Parathyroid adenoma (tissue), 2 donors: Measurements from ENCODE around the gene CAPZA1.

Experiments
- H2AFZ ChIP-seq: fragments of 300-600 bp; sonication (generic); one replicate; pipeline ENCODE4 v1.7.0; 2017; ENCODE audit warnings: antibody characterized with exemption, mild to moderate bottlenecking
- H3K27ac ChIP-seq: fragments of 300-600 bp; sonication (generic); one replicate; pipeline ENCODE4 v1.7.0; 2017
- H3K27me3 ChIP-seq: fragments of 300-600 bp; sonication (generic); one replicate; pipeline ENCODE4 v1.7.0; 2017; ENCODE audit warnings: low read length; ENCODE audit not compliant: control insufficient read depth, insufficient read depth
- H3K36me3 ChIP-seq: fragments of 300-600 bp; sonication (generic); one replicate; pipeline ENCODE4 v1.7.0; 2017; ENCODE audit warnings: low read length; ENCODE audit not compliant: control insufficient read depth, insufficient read depth
- H3K4me1 ChIP-seq: fragments of 300-600 bp; sonication (generic); one replicate; pipeline ENCODE4 v1.7.0; 2017; ENCODE audit warnings: control low read depth
- H3K4me2 ChIP-seq: fragments of 300-600 bp; sonication (generic); one replicate; pipeline ENCODE4 v1.7.0; 2017; ENCODE audit warnings: low read length
- H3K4me3 ChIP-seq: fragments of 300-600 bp; sonication (generic); one replicate; pipeline ENCODE4 v1.7.0; 2017; ENCODE audit warnings: low read depth, low read length
- H3K79me2 ChIP-seq: fragments of 300-600 bp; sonication (generic); one replicate; pipeline ENCODE4 v1.7.0; 2017; ENCODE audit warnings: control low read depth
- H3K9ac ChIP-seq: fragments of 300-600 bp; sonication (generic); one replicate; pipeline ENCODE4 v1.7.0; 2017; ENCODE audit warnings: mild to moderate bottlenecking
- H3K9me3 ChIP-seq: fragments of 300-600 bp; sonication (generic); one replicate; pipeline ENCODE4 v1.7.0; 2017; ENCODE audit warnings: low read length; ENCODE audit not compliant: control insufficient read depth
- CTCF ChIP-seq: fragments of 300-600 bp; sonication (generic); IDR thresholded peaks from one replicate; pipeline ENCODE4 v1.7.0; 2017; ENCODE audit warnings: antibody characterized with exemption, mild to moderate bottlenecking
- donor health status: primary hyperparathyroidism.

CAPZA1 gene

DNA sequence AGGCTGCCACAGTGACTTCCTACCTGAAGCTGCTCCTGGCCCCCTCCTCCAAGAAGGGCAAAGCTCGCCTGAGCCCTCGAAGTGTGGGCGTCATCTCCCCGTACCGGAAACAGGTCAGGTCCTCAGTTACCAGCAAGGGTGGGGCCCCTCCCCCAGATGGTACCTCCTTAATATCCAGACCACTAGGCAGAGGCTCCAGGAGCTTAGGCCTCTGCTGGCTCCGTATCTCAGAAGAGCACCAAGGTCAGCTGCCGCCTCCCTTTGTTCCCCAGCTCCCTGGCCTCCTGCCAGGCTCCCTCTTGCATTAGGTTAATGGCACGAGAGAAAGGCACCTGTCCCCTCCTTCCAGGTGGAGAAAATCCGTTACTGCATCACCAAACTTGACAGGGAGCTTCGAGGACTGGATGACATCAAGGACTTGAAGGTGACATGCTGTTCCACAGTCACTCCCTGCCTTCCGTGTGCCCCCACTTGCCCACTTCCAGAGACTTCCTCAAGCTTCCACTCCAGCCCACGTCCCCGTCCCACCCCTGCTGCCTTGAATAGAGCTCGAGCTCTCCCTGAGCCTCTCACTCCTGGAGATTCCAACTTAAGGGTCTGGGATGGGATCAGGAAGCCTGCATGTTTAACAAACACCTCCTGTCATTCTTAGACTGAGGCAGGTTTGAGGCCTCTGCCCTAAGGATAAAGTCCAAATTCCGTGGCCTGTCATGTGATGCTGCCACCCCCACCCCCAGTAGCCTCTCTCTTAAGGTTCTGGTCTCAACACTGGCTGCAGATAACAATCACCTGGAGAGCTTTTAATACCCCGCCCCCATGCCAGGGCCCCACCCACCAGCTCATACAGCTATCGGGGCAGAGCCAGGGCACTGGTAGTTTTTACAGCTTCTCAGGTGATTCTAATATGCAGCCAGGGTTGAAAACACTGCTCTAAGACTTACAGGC lies 79.0 kb downstream of the CAPZA1 start:
- no peak for TF ChIP-seq CTCF
- Histone ChIP-seq H3K4me3 (peak overlapping the region; percentile 0), H3K79me2 (no peaks in the 10 kb centered on the region), H3K27me3 (no peaks in the 10 kb centered on the region), H3K9ac (no peak overlapping the region), H3K4me1 (peaks cover 38% of the 10 kb centered on the region), H3K4me2 (peak overlapping the region; percentile 11), H3K27ac (peak overlapping the region; percentile 98), H2AFZ (peak overlapping the region; percentile 50), H3K36me3 (no peaks in the 10 kb centered on the region), H3K9me3 (no peaks in the 10 kb centered on the region)

- no peaks in the 10 kb centered on the region for H3K79me2 ChIP-seq
- no peak overlapping the region for H3K9ac ChIP-seq
- H3K9me3 ChIP-seq = no peaks in the 10 kb centered on the region
- peak overlapping the region; percentile 98 for H3K27ac ChIP-seq
- H3K27me3 ChIP-seq = no peaks in the 10 kb centered on the region
- TF ChIP-seq CTCF = no peak
- no peak overlapping the region for H3K4me3 ChIP-seq
- peaks cover 44% of the 10 kb centered on the region for H3K4me1 ChIP-seq
- no peak overlapping the region for H2AFZ ChIP-seq
- no peaks in the 10 kb centered on the region for H3K36me3 ChIP-seq
- H3K4me2 ChIP-seq = peak overlapping the region; percentile 40
Measured at GRCh38 chr1:112699425-112700144, 80.0 kb downstream of the CAPZA1 start.

DNA sequence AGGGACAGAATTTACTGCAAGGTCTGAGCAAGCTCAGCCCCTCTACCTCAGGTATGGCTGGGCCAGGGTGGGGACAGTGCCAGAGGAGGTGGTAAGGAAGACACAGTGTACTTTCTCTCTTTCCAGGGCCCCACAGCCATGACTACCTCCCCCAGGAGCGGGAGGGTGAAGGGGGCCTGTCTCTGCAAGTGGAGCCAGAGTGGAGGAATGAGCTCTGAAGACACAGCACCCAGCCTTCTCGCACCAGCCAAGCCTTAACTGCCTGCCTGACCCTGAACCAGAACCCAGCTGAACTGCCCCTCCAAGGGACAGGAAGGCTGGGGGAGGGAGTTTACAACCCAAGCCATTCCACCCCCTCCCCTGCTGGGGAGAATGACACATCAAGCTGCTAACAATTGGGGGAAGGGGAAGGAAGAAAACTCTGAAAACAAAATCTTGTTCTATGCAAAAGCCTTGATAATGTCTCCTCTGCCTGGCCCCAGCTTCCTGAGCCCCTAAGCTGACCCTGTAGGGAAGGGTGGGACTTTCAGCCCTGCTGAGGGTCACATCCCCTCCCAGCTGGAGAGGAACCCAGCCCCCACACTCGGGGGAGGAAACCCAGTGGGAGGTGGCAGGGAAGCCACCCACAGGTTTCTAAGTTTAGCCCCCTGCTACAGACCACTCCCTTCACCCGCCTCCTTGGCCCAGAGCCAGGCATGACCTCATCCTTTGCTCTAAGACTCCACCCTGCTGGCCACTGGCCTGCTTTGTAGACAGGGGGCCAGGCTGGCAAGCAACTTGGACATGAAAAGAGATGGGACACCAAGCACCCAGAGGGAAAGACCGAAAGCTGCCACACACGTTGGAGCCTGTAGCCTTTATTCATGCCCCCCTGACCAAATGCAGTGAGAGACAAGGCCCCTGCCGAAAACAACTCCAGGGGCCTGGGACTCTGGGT lies 80.9 kb downstream of the CAPZA1 start:
- Histone ChIP-seq H3K4me3 (peak overlapping the region; percentile 2), H3K4me1 (peaks cover 44% of the 10 kb centered on the region), H3K4me2 (peak overlapping the region; percentile 25), H2AFZ (no peak overlapping the region), H3K36me3 (no peaks in the 10 kb centered on the region), H3K27ac (peak overlapping the region; percentile 98), H3K27me3 (no peaks in the 10 kb centered on the region), H3K9ac (no peak overlapping the region), H3K79me2 (no peaks in the 10 kb centered on the region), H3K9me3 (no peaks in the 10 kb centered on the region)
- TF ChIP-seq CTCF = peak; percentile 12

- no peak overlapping the region for H3K9ac ChIP-seq
- H2AFZ ChIP-seq = no peak overlapping the region
- no peaks in the 10 kb centered on the region for H3K9me3 ChIP-seq
- H3K4me3 ChIP-seq = peak overlapping the region; percentile 13
- peaks cover 44% of the 10 kb centered on the region for H3K4me1 ChIP-seq
- H3K36me3 ChIP-seq = no peaks in the 10 kb centered on the region
- peak overlapping the region; percentile 25 for H3K4me2 ChIP-seq
- no peaks in the 10 kb centered on the region for H3K27me3 ChIP-seq
- TF ChIP-seq CTCF = no peak
- peaks cover under 1% of the 10 kb centered on the region for H3K79me2 ChIP-seq
- H3K27ac ChIP-seq = peak overlapping the region; percentile 98
Measured at GRCh38 chr1:112701227-112702066, 81.8 kb downstream of the CAPZA1 start.
